NT2/D1 (cell line): Measurements from ENCODE around the gene SPATA13.
"Not testable (repeated sequence)": the region's sequence is repeated elsewhere in the genome, so short reads cannot be mapped to it uniquely, and the experiment has no call there.

Experiments used
- DNase-seq: peaks from one replicate; pipeline ENCODE4 v3.0.0-alpha.2; 2011; ENCODE audit warnings: low read depth, low spot score
- H3K27me3 ChIP-seq: 2 replicates; pipeline ENCODE4 v1.6.0; 2011; ENCODE audit warnings: mild to moderate bottlenecking; ENCODE audit not compliant: insufficient read length, insufficient read depth
- H3K36me3 ChIP-seq: 2 replicates; pipeline ENCODE4 v1.6.1; 2011; ENCODE audit warnings: mild to moderate bottlenecking, low read length, mixed read lengths; ENCODE audit not compliant: insufficient read depth, insufficient read length
- H3K4me1 ChIP-seq: 2 replicates; pipeline ENCODE4 v1.5.1; 2011; ENCODE audit not compliant: insufficient read depth, insufficient read length
- H3K4me3 ChIP-seq: 2 replicates; pipeline ENCODE4 v1.5.1; 2011; ENCODE audit warnings: low read depth; ENCODE audit not compliant: insufficient read length
- H3K9ac ChIP-seq: 2 replicates; pipeline ENCODE4 v1.6.0; 2011; ENCODE audit warnings: low read depth; ENCODE audit not compliant: insufficient read length
- H3K9me3 ChIP-seq: 2 replicates; pipeline ENCODE4 v1.5.1; 2011; ENCODE audit warnings: mild to moderate bottlenecking, low read length; ENCODE audit not compliant: insufficient read depth
- SUZ12 ChIP-seq: IDR thresholded peaks from 2 replicates; pipeline ENCODE4 v1.6.1; 2011; ENCODE audit not compliant: insufficient read length, insufficient read depth; ENCODE audit errors: extremely low read depth
- YY1 ChIP-seq: IDR thresholded peaks from 2 replicates; pipeline ENCODE4 v1.6.1; 2011; ENCODE audit not compliant: insufficient read length, insufficient read depth
- ZNF274 ChIP-seq: IDR thresholded peaks from 2 replicates; pipeline ENCODE4 v1.6.1; 2011; ENCODE audit warnings: mild to moderate bottlenecking, low read depth, low read length

Gene SPATA13

GRCh38 chr13:24213932-24214331 lies 53.4 kb downstream of the SPATA13 start:
- peaks cover 6% of the 10 kb centered on the region for H3K36me3 ChIP-seq
- no peak overlapping the region for H3K9ac ChIP-seq
- H3K4me3 ChIP-seq, result no peak overlapping the region
- H3K9me3 ChIP-seq, result no peaks in the 10 kb centered on the region
- DNase-seq, result no peak
- peaks cover 11% of the 10 kb centered on the region for H3K4me1 ChIP-seq
- TF ChIP-seq SUZ12, result no peak
- no peak for TF ChIP-seq ZNF274
- no peak for TF ChIP-seq YY1
- no peaks in the 10 kb centered on the region for H3K27me3 ChIP-seq

GRCh38 chr13:24214528-24214927 lies 54.0 kb downstream of the SPATA13 start:
- TF ChIP-seq SUZ12, result no peak
- no peak for TF ChIP-seq ZNF274
- TF ChIP-seq YY1, result no peak
- Histone ChIP-seq H3K36me3 (peaks cover 6% of the 10 kb centered on the region), H3K9me3 (no peaks in the 10 kb centered on the region), H3K4me1 (peaks cover 11% of the 10 kb centered on the region), H3K27me3 (no peaks in the 10 kb centered on the region), H3K4me3 (no peak overlapping the region), H3K9ac (no peak overlapping the region)
- no peak for DNase-seq

DNA sequence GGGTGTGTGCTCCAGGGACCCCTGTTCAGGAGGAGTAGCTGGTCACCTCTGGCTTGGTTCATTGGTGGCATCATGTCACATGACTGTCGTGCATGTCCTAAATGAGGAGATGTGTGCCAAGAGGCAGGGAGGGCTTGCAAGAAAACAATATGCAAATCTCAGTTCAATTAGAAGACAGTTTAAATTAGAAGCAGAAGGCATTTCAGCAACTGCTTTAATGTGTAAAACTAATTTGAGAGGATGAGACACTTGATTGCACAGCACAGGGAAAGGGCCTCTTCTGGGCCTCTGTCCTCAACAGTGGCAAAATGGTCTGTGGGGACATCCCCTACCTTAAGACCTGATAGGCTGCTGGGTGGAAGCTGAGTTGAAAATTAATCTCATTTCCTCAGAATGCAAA lies 54.6 kb downstream of the SPATA13 start:
- Histone ChIP-seq H3K27me3 (no peaks in the 10 kb centered on the region), H3K9ac (no peak overlapping the region), H3K4me1 (peaks cover 11% of the 10 kb centered on the region), H3K36me3 (peaks cover 6% of the 10 kb centered on the region), H3K4me3 (no peak overlapping the region), H3K9me3 (no peaks in the 10 kb centered on the region)
- no peak for DNase-seq
- TF ChIP-seq SUZ12, result no peak
- no peak for TF ChIP-seq YY1
- no peak for TF ChIP-seq ZNF274

GRCh38 chr13:24215732-24216131 lies 55.2 kb downstream of the SPATA13 start:
- Histone ChIP-seq H3K27me3 (no peaks in the 10 kb centered on the region), H3K9me3 (no peaks in the 10 kb centered on the region), H3K4me3 (no peak overlapping the region), H3K36me3 (peaks cover 6% of the 10 kb centered on the region), H3K4me1 (peaks cover 11% of the 10 kb centered on the region), H3K9ac (no peak overlapping the region)
- TF ChIP-seq ZNF274 (no peak), SUZ12 (no peak), YY1 (no peak)
- no peak for DNase-seq

DNA sequence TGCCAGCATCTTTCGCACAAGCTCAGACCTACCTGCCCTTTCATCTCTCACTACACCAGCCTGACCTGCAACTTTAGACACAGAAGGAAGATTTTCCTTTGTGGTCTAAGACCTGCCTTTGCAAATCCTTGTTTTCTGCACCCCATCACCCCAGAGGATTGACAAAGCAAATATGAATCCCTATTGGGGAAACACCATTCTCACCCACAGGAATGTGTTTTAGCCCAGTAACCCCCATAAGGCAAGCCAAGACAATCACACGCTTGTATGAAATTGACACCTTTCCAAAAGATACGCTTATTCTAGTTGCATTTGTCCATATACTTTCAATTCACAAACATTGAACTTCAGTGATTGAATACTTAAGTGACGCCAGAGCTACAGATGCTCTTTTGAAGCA lies 55.7 kb downstream of the SPATA13 start:
- Histone ChIP-seq H3K4me1 (peaks cover 11% of the 10 kb centered on the region), H3K9me3 (no peaks in the 10 kb centered on the region), H3K27me3 (no peaks in the 10 kb centered on the region), H3K4me3 (no peak overlapping the region), H3K36me3 (peaks cover 6% of the 10 kb centered on the region), H3K9ac (no peak overlapping the region)
- no peak for DNase-seq
- TF ChIP-seq ZNF274 (no peak), SUZ12 (no peak), YY1 (no peak)

- not testable (repeated sequence) for H3K27me3 ChIP-seq, H3K36me3 ChIP-seq, H3K9ac ChIP-seq, H3K9me3 ChIP-seq, H3K4me3 ChIP-seq, DNase-seq
- H3K4me1 ChIP-seq, result peaks cover 11% of the 10 kb centered on the region
Observed at GRCh38 chr13:24216779-24217178, 56.3 kb downstream of the SPATA13 start.

- H3K27me3 ChIP-seq, result no peaks in the 10 kb centered on the region
- no peak overlapping the region for H3K4me3 ChIP-seq
- TF ChIP-seq SUZ12 (no peak), ZNF274 (no peak), YY1 (no peak)
- peaks cover 9% of the 10 kb centered on the region for H3K36me3 ChIP-seq
- H3K9me3 ChIP-seq, result no peaks in the 10 kb centered on the region
- no peak overlapping the region for H3K9ac ChIP-seq
- no peak for DNase-seq
- peaks cover 8% of the 10 kb centered on the region for H3K4me1 ChIP-seq
Observed at GRCh38 chr13:24217601-24218281, 57.2 kb downstream of the SPATA13 start.

GRCh38 chr13:24218338-24218737 lies 57.8 kb downstream of the SPATA13 start:
- H3K4me3 ChIP-seq, result no peak overlapping the region
- no peak for TF ChIP-seq SUZ12
- no peak for TF ChIP-seq ZNF274
- no peak for TF ChIP-seq YY1
- no peaks in the 10 kb centered on the region for H3K9me3 ChIP-seq
- no peak for DNase-seq
- H3K4me1 ChIP-seq, result peaks cover 5% of the 10 kb centered on the region
- H3K36me3 ChIP-seq, result peaks cover 15% of the 10 kb centered on the region
- H3K9ac ChIP-seq, result no peak overlapping the region
- no peaks in the 10 kb centered on the region for H3K27me3 ChIP-seq
